GM21423 (cell line): ENCODE data around the gene FARS2.

Experiments used
- ATAC-seq: cut with Tn5 transposase; IDR thresholded peaks from one replicate; pipeline ENCODE4 v1.9.1; 2021; ENCODE audit warnings: mild to moderate bottlenecking, moderate library complexity; ENCODE audit not compliant: unreplicated experiment

FARS2 gene

DNA sequence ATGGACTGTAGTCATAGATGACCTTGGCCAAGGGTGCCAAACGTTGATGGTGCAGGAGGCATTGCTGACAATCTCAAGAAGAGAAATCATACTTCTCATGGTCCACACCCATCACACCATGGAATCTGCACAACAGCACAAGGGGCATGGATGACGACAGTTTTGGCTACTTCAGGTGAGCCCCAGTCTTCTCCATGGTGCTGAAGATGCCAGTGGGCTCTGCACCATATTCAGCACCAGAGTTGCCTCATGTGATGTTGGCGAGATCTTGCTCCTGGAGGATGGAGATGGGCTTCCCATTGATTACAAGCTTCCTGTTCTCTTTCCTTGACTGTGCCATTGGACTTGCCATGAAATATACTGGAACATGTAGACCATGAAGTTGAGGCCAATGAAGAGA lies 556.6 kb downstream of the FARS2 start:
- no peak for ATAC-seq

DNA sequence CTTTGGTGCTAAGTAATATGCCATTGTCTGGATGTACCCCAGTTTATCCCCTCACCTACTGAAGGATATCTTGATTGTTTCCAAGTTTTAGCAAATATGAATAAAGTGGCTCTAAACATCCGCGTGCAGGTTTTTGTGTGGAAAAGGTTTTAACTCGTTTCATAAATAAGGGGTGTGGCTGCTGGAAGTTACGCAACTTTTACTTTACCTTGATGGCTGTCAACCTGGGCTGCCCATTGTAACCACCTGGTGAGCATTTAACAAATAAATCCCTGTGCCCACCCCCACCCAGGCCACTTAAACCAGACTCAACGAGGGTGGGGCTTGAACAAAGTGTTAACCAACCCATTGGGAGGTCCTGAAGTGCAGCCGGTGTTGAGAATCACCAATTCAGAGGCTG lies 557.6 kb downstream of the FARS2 start:
- no peak for ATAC-seq
